ENCODE results near the gene GLS2. TPM values are rescaled to one million over a fixed set of nuclear protein-coding genes. Genes with fewer than 3 reads are reported as not detected.
"Not testable (repeated sequence)": the region's sequence is repeated elsewhere in the genome, so short reads cannot be mapped to it uniquely, and the experiment has no call there.

Gene GLS2
- total and polyA plus RNA-seq, 2 donors from 2014 or later: 2.5 to 5.6 TPM

GRCh38 chr12:56448860-56449621 lies 38.9 kb downstream of the GLS2 start, which contains the start of gene TIMELESS:
Gene TIMELESS, minus strand, starts transcription at chr12:56449426. Its CDS starts 15,256 bp downstream, at chr12:56434170.
- FAIRE-seq (peak; percentile 19), DNase-seq (peak; percentile 92 to 97 (median 96))
- no peak for TF ChIP-seq CTCF (IDR thresholded peaks at IDR 0.05; ENCODE audit: borderline replicate concordance, extremely low read depth, insufficient read depth)
- H3K27ac ChIP-seq (ENCODE audit: low read depth in 2 of 2, low read length in 2 of 2): peak within 1 kb of the TSS; percentile 78 to 79
- H3K9ac ChIP-seq (ENCODE audit: low read length in 3 of 3): peak within 1 kb of the TSS; percentile 81 to 90 (median 85)
- H3K4me3 ChIP-seq (ENCODE audit: low read length in 3 of 3): peak within 1 kb of the TSS; percentile 76 to 89 (median 82)
- no peaks in the 10 kb centered on the region for H3K36me3 ChIP-seq (ENCODE audit: control insufficient read depth in 2 of 3, insufficient read depth in 3 of 3, low read length in 3 of 3)
- no peaks in the 10 kb centered on the region for H3K9me3 ChIP-seq (ENCODE audit: control insufficient read depth in 2 of 3, insufficient read depth in 1 of 3, low read length in 3 of 3)
- intact Hi-C loops (cut with DNase I): no loop called here
- no peaks in the 10 kb centered on the region for H3K4me1 ChIP-seq (ENCODE audit: control insufficient read depth in 2 of 3, insufficient read depth in 2 of 3, low read depth in 1 of 3, low read length in 3 of 3)
- H3K27me3 ChIP-seq (ENCODE audit: control insufficient read depth, insufficient read depth, low read length): no peaks in the 10 kb centered on the region

- H3K4me3 ChIP-seq (ENCODE audit: low read length in 3 of 3); intact Hi-C loops (cut with DNase I); H3K27me3 ChIP-seq (ENCODE audit: control insufficient read depth, insufficient read depth, low read length); H3K4me1 ChIP-seq (ENCODE audit: control insufficient read depth in 2 of 3, insufficient read depth in 2 of 3, low read depth in 1 of 3, low read length in 3 of 3); H3K9me3 ChIP-seq (ENCODE audit: control insufficient read depth in 2 of 3, insufficient read depth in 1 of 3, low read length in 3 of 3); DNase-seq; FAIRE-seq; H3K27ac ChIP-seq (ENCODE audit: low read depth in 2 of 2, low read length in 2 of 2); H3K36me3 ChIP-seq (ENCODE audit: control insufficient read depth in 2 of 3, insufficient read depth in 3 of 3, low read length in 3 of 3); H3K9ac ChIP-seq (ENCODE audit: low read length in 3 of 3): not testable (repeated sequence)
Observed at GRCh38 chr12:56443208-56443607, 44.8 kb downstream of the GLS2 start.

- intact Hi-C loops (cut with DNase I): no loop called here
- H3K4me3 ChIP-seq (ENCODE audit: low read length in 3 of 3): no peak overlapping the region
- H3K9ac ChIP-seq (ENCODE audit: low read length in 3 of 3): no peak overlapping the region
- no peak overlapping the region for H3K27ac ChIP-seq (ENCODE audit: low read depth in 2 of 2, low read length in 2 of 2)
- H3K9me3 ChIP-seq (ENCODE audit: control insufficient read depth in 2 of 3, insufficient read depth in 1 of 3, low read length in 3 of 3): no peaks in the 10 kb centered on the region
- no peaks in the 10 kb centered on the region for H3K27me3 ChIP-seq (ENCODE audit: control insufficient read depth, insufficient read depth, low read length)
- no peaks in the 10 kb centered on the region for H3K4me1 ChIP-seq (ENCODE audit: control insufficient read depth in 2 of 3, insufficient read depth in 2 of 3, low read depth in 1 of 3, low read length in 3 of 3)
- FAIRE-seq (no peak), DNase-seq (no peak)
- TF ChIP-seq CTCF (IDR thresholded peaks at IDR 0.05; ENCODE audit: borderline replicate concordance, extremely low read depth, insufficient read depth): no peak
- H3K36me3 ChIP-seq (ENCODE audit: control insufficient read depth in 2 of 3, insufficient read depth in 3 of 3, low read length in 3 of 3): no peaks in the 10 kb centered on the region
Observed at GRCh38 chr12:56437430-56438176, 50.4 kb downstream of the GLS2 start.

- intact Hi-C loops (cut with DNase I): no loop called here
- TF ChIP-seq CTCF (IDR thresholded peaks at IDR 0.05; ENCODE audit: borderline replicate concordance, extremely low read depth, insufficient read depth): no peak
- no peaks in the 10 kb centered on the region for H3K4me1 ChIP-seq (ENCODE audit: control insufficient read depth in 2 of 3, insufficient read depth in 2 of 3, low read depth in 1 of 3, low read length in 3 of 3)
- H3K4me3 ChIP-seq (ENCODE audit: low read length in 3 of 3): no peak overlapping the region
- DNase-seq (no peak), FAIRE-seq (no peak)
- no peaks in the 10 kb centered on the region for H3K27me3 ChIP-seq (ENCODE audit: control insufficient read depth, insufficient read depth, low read length)
- no peak overlapping the region for H3K9ac ChIP-seq (ENCODE audit: low read length in 3 of 3)
- H3K36me3 ChIP-seq (ENCODE audit: control insufficient read depth in 2 of 3, insufficient read depth in 3 of 3, low read length in 3 of 3): peaks cover 0 to 3% (median 0%) of the 10 kb centered on the region in 3 donors
- H3K27ac ChIP-seq (ENCODE audit: low read depth in 2 of 2, low read length in 2 of 2): no peak overlapping the region
- no peaks in the 10 kb centered on the region for H3K9me3 ChIP-seq (ENCODE audit: control insufficient read depth in 2 of 3, insufficient read depth in 1 of 3, low read length in 3 of 3)
Observed at GRCh38 chr12:56434828-56435227, 53.1 kb downstream of the GLS2 start.

Measured in kidney (tissue), 14 donors.